GM23248 (cell line): ENCODE data around the gene PDE4B.

ENCODE experiments used
- EZH2 ChIP-seq: fragments of 200-600 bp; sonication (generic); IDR thresholded peaks from 2 replicates; pipeline ENCODE4 v1.6.1; 2018; ENCODE audit warnings: antibody characterized with exemption, mild to moderate bottlenecking; ENCODE audit not compliant: insufficient read depth, poor library complexity, severe bottlenecking
- EZH2phosphoT487 ChIP-seq: fragments of 200-600 bp; sonication (generic); IDR thresholded peaks from 2 replicates; pipeline ENCODE4 v1.6.1; 2018; ENCODE audit warnings: antibody characterized with exemption, moderate library complexity, mild to moderate bottlenecking, low read depth; ENCODE audit not compliant: insufficient read depth

GRCh38 chr1:66315671-66316070 is 523.0 kb downstream of the PDE4B start:
- no peak for TF ChIP-seq EZH2phosphoT487
- no peak for TF ChIP-seq EZH2
